CD4-positive, CD25-positive, alpha-beta regulatory T cell (primary cell): Measurements from ENCODE around the gene HMGB3. TPM values are rescaled to one million over a fixed set of nuclear protein-coding genes. Genes with fewer than 3 reads are reported as not detected.
"Not testable (repeated sequence)": the region's sequence is repeated elsewhere in the genome, so short reads cannot be mapped to it uniquely, and the experiment has no call there.

Source experiments
- ATAC-seq, 2 donors: fragments of 150-1000 bp; cut with Tn5 transposase; one replicate each; pipeline ENCODE4 v1.10.0; 2021; ENCODE audit warnings: low read depth in 2 of 2, moderate number of reproducible peaks in 2 of 2, moderate library complexity in 1 of 2
- DNase-seq, 3 donors: peaks; one replicate each; pipeline versions ENCODE4 v3.0.0 to v3.0.0-alpha.2; 2012 to 2022; ENCODE audit warnings: mixed read lengths in 1 of 3
- H3K27ac ChIP-seq: one replicate; pipeline ENCODE4 v1.7.0; 2013; ENCODE audit warnings: mild to moderate bottlenecking, low read length; ENCODE audit not compliant: insufficient read depth, poor library complexity, severe bottlenecking
- H3K27me3 ChIP-seq: one replicate; pipeline ENCODE4 v1.7.0; 2013; ENCODE audit warnings: low read length; ENCODE audit not compliant: control insufficient read depth, insufficient read depth
- H3K36me3 ChIP-seq: one replicate; pipeline ENCODE4 v1.7.0; 2013; ENCODE audit warnings: mild to moderate bottlenecking, low read length, moderate library complexity; ENCODE audit not compliant: control insufficient read depth, insufficient read depth
- H3K4me1 ChIP-seq: 2 replicates; pipeline ENCODE4 v1.7.0; 2013; ENCODE audit warnings: mild to moderate bottlenecking, low read length; ENCODE audit not compliant: insufficient read depth, control insufficient read depth, poor library complexity, severe bottlenecking
- H3K4me3 ChIP-seq: one replicate; pipeline ENCODE4 v1.7.0; 2013; ENCODE audit warnings: low read depth, mild to moderate bottlenecking, low read length, moderate library complexity
- H3K9me3 ChIP-seq, 2 experiments: 1 replicate in 1 of 2; 2 replicates in 1 of 2; pipeline ENCODE4 v1.7.0; 2013; ENCODE audit warnings: low read length in 2 of 2, mild to moderate bottlenecking in 1 of 2, moderate library complexity in 1 of 2; ENCODE audit not compliant: control insufficient read depth in 2 of 2
- H3K27ac Mint-ChIP-seq, 3 donors: one replicate each; pipeline ENCODE4 v1.8.0; 2020 to 2022; ENCODE audit warnings: mild to moderate bottlenecking in 3 of 3, mixed read lengths in 3 of 3, moderate library complexity in 2 of 3
- H3K27me3 Mint-ChIP-seq: one replicate; pipeline ENCODE4 v1.8.0; 2022; ENCODE audit warnings: mild to moderate bottlenecking, mixed read lengths
- H3K36me3 Mint-ChIP-seq: one replicate; pipeline ENCODE4 v1.8.0; 2020; ENCODE audit warnings: mixed read lengths
- H3K4me1 Mint-ChIP-seq, 4 donors: one replicate each; pipeline ENCODE4 v1.8.0; 2020 to 2022; ENCODE audit warnings: mixed read lengths in 4 of 4, mild to moderate bottlenecking in 1 of 4
- H3K4me3 Mint-ChIP-seq, 4 donors: one replicate each; pipeline ENCODE4 v1.8.0; 2020 to 2022; ENCODE audit warnings: mild to moderate bottlenecking in 4 of 4, mixed read lengths in 4 of 4, moderate library complexity in 3 of 4
- H3K9me3 Mint-ChIP-seq, 7 donors: one replicate each; pipeline ENCODE4 v1.8.0; 2020 to 2022; ENCODE audit warnings: mixed read lengths in 7 of 7, mild to moderate bottlenecking in 3 of 7, moderate library complexity in 2 of 7
- polyA plus RNA-seq, 4 donors: library from polyadenylated mRNA; unstranded; fragments of 300-500 nt; fragmentation: Illumina TruSeq; gene quantifications; one replicate each; pipeline ENCODE4 v1.2.3, GENCODE V29; 2021
- total RNA-seq: library from RNA; stranded (reverse); gene quantifications from one replicate; pipeline ENCODE4 v1.2.3, GENCODE V29; 2022

The HMGB3 gene
- total and polyA plus RNA-seq, 5 donors from 2014 or later, result 3.5 to 11.5 (median 4.5) TPM

- no peak overlapping the region for H3K27ac ChIP-seq
- Mint-ChIP-seq H3K36me3 (no peaks in the 10 kb centered on the region), H3K27me3 (peaks cover 5% of the 10 kb centered on the region), H3K9me3 (no peaks in the 10 kb centered on the region), H3K27ac (no peak overlapping the region), H3K4me3 (no peak overlapping the region), H3K4me1 (no peaks in the 10 kb centered on the region)
- H3K9me3 ChIP-seq, result no peaks in the 10 kb centered on the region
- no peaks in the 10 kb centered on the region for H3K36me3 ChIP-seq
- no peak overlapping the region for H3K4me3 ChIP-seq
- ATAC-seq (no peak), DNase-seq (no peak)
- no peaks in the 10 kb centered on the region for H3K4me1 ChIP-seq
- no peaks in the 10 kb centered on the region for H3K27me3 ChIP-seq
Observed at GRCh38 chrX:150942942-150943594, 40.1 kb upstream of the HMGB3 start.

GRCh38 chrX:150944233-150944632 is 38.9 kb upstream of the HMGB3 start:
- H3K4me3 Mint-ChIP-seq, result no peak overlapping the region

GRCh38 chrX:150954951-150955350 is 28.2 kb upstream of the HMGB3 start:
- H3K4me1 Mint-ChIP-seq, result no peaks in the 10 kb centered on the region

More at GRCh38 chrX:150944233-150944632, 38.9 kb upstream of the HMGB3 start:
- Mint-ChIP-seq H3K36me3 (no peaks in the 10 kb centered on the region), H3K4me1 (no peaks in the 10 kb centered on the region), H3K27ac (no peak overlapping the region), H3K9me3 (no peaks in the 10 kb centered on the region), H3K27me3 (no peaks in the 10 kb centered on the region)
- no peaks in the 10 kb centered on the region for H3K4me1 ChIP-seq
- no peak overlapping the region for H3K4me3 ChIP-seq
- H3K9me3 ChIP-seq, result no peaks in the 10 kb centered on the region
- ATAC-seq (no peak), DNase-seq (no peak)
- H3K27ac ChIP-seq, result no peak overlapping the region
- H3K27me3 ChIP-seq, result no peaks in the 10 kb centered on the region
- no peaks in the 10 kb centered on the region for H3K36me3 ChIP-seq

GRCh38 chrX:150955590-150955989 is 27.5 kb upstream of the HMGB3 start:
- Histone ChIP-seq H3K4me3 (no peak overlapping the region), H3K4me1 (no peaks in the 10 kb centered on the region), H3K27me3 (no peaks in the 10 kb centered on the region), H3K36me3 (no peaks in the 10 kb centered on the region), H3K9me3 (no peaks in the 10 kb centered on the region), H3K27ac (no peak overlapping the region)
- no peaks in the 10 kb centered on the region for H3K4me1 Mint-ChIP-seq
- no peaks in the 10 kb centered on the region for H3K36me3 Mint-ChIP-seq
- ATAC-seq (no peak), DNase-seq (no peak)
- no peak overlapping the region for H3K4me3 Mint-ChIP-seq
- H3K27me3 Mint-ChIP-seq, result no peaks in the 10 kb centered on the region
- peaks cover 0 to 1% (median 0%) of the 10 kb centered on the region in 7 donors for H3K9me3 Mint-ChIP-seq
- peak overlapping the region in 1 of 3 donors; percentile 21 for H3K27ac Mint-ChIP-seq

More at GRCh38 chrX:150954951-150955350, 28.2 kb upstream of the HMGB3 start:
- Mint-ChIP-seq H3K36me3 (no peaks in the 10 kb centered on the region), H3K27me3 (no peaks in the 10 kb centered on the region), H3K27ac (no peak overlapping the region), H3K4me3 (no peak overlapping the region), H3K9me3 (peaks cover 0 to 1% (median 0%) of the 10 kb centered on the region in 7 donors)
- no peak for ATAC-seq
- DNase-seq, result no peak
- no peaks in the 10 kb centered on the region for H3K4me1 ChIP-seq
- no peaks in the 10 kb centered on the region for H3K27me3 ChIP-seq
- no peaks in the 10 kb centered on the region for H3K9me3 ChIP-seq
- no peak overlapping the region for H3K4me3 ChIP-seq
- H3K36me3 ChIP-seq, result no peaks in the 10 kb centered on the region
- no peak overlapping the region for H3K27ac ChIP-seq

- no peaks in the 10 kb centered on the region for H3K27me3 ChIP-seq
- no peaks in the 10 kb centered on the region for H3K36me3 Mint-ChIP-seq
- no peaks in the 10 kb centered on the region for H3K27me3 Mint-ChIP-seq
- H3K4me3 ChIP-seq, result no peak overlapping the region
- H3K9me3 ChIP-seq, result no peaks in the 10 kb centered on the region
- no peak overlapping the region for H3K4me3 Mint-ChIP-seq
- H3K27ac ChIP-seq, result no peak overlapping the region
- no peaks in the 10 kb centered on the region for H3K4me1 ChIP-seq
- no peak overlapping the region for H3K27ac Mint-ChIP-seq
- H3K4me1 Mint-ChIP-seq, result no peaks in the 10 kb centered on the region
- peaks cover 0 to 1% (median 0%) of the 10 kb centered on the region in 7 donors for H3K9me3 Mint-ChIP-seq
- no peak for ATAC-seq
- DNase-seq, result no peak
- H3K36me3 ChIP-seq, result no peaks in the 10 kb centered on the region
Observed at GRCh38 chrX:150958177-150958576, 25.0 kb upstream of the HMGB3 start.

GRCh38 chrX:150959557-150959956 is 23.6 kb upstream of the HMGB3 start:
- H3K4me1 ChIP-seq, result no peaks in the 10 kb centered on the region
- H3K9me3 ChIP-seq, result no peaks in the 10 kb centered on the region
- H3K36me3 Mint-ChIP-seq, result no peaks in the 10 kb centered on the region
- no peaks in the 10 kb centered on the region for H3K27me3 Mint-ChIP-seq
- DNase-seq (no peak), ATAC-seq (no peak)
- H3K36me3 ChIP-seq, result no peaks in the 10 kb centered on the region
- no peak overlapping the region for H3K27ac ChIP-seq
- H3K9me3 Mint-ChIP-seq, result peaks cover 0 to 1% (median 0%) of the 10 kb centered on the region in 7 donors
- no peaks in the 10 kb centered on the region for H3K4me1 Mint-ChIP-seq
- no peaks in the 10 kb centered on the region for H3K27me3 ChIP-seq
- no peak overlapping the region for H3K4me3 Mint-ChIP-seq
- H3K4me3 ChIP-seq, result no peak overlapping the region
- H3K27ac Mint-ChIP-seq, result no peak overlapping the region

GRCh38 chrX:150961631-150962030 is 21.5 kb upstream of the HMGB3 start:
- ATAC-seq (no peak), DNase-seq (no peak)
- Mint-ChIP-seq H3K27ac (no peak overlapping the region), H3K4me3 (no peak overlapping the region), H3K9me3 (no peaks in the 10 kb centered on the region), H3K4me1 (no peaks in the 10 kb centered on the region), H3K27me3 (no peaks in the 10 kb centered on the region), H3K36me3 (no peaks in the 10 kb centered on the region)
- Histone ChIP-seq H3K4me3 (no peak overlapping the region), H3K27ac (no peak overlapping the region), H3K4me1 (no peaks in the 10 kb centered on the region), H3K9me3 (no peaks in the 10 kb centered on the region), H3K27me3 (no peaks in the 10 kb centered on the region), H3K36me3 (no peaks in the 10 kb centered on the region)

GRCh38 chrX:150964416-150964815 is 18.7 kb upstream of the HMGB3 start:
- H3K4me3 Mint-ChIP-seq, H3K27me3 Mint-ChIP-seq, H3K9me3 ChIP-seq, ATAC-seq, H3K27me3 ChIP-seq, H3K27ac ChIP-seq, DNase-seq, H3K4me1 Mint-ChIP-seq, H3K36me3 ChIP-seq, H3K27ac Mint-ChIP-seq, H3K9me3 Mint-ChIP-seq, H3K4me3 ChIP-seq, H3K4me1 ChIP-seq, H3K36me3 Mint-ChIP-seq: not testable (repeated sequence)
